Activated T-cell treated with anti-CD3 and anti-CD28 coated beads, Interleukin-2, amount 50 U/mL, for 1 hour (primary cell): ENCODE measurements around the gene PRDM1.

Source experiments
- DNase-seq: peaks from one replicate; pipeline ENCODE4 v3.0.0-alpha.2; 2020

Gene PRDM1

DNA sequence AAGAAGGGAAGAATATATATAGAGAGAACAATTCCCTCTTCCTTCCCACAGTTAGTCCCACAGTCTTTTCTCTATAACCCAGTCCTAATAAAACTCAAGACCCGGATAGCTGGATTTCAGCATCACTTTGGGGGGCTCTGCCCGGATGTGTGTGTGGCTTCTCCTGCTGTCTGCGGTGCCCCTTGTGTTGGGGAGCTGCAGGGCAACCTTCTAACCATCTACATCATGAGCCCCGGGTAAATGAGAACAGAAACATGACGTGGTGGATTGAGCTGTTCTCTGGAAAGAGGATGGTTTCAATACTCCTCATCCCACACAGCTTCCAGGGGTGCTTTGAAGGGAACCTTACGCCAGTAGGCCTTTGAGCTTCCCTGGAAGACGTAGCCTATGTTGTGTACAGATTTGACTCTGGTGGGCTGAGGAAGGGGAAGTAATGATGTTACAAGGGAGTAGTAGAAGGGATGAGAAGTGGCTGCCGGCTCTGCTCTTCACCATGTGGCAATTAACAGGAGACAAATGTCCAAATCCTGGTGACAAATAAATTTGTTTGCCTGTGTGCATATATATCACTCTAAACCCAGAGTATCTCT is 13.5 kb upstream of the PRDM1 start:
- no peak for DNase-seq

DNA sequence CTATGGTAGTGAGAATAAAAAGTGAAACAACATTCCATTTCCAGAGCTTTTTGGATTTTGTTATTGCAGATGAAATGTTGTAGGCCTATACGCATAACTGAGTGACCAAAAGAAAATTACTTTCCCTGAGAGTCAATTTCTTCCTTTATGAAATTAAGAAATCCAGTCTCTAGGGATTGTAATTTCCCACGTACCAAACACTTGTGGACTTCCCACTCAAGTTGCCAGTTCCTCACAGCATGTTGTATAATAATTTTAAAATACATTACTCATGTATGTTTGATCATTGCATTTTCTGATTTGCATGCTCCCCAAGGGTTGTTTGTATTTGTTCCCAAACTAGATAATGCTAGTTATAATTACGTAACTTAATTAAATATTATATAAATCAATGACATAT is 12.0 kb upstream of the PRDM1 start:
- no peak for DNase-seq

DNA sequence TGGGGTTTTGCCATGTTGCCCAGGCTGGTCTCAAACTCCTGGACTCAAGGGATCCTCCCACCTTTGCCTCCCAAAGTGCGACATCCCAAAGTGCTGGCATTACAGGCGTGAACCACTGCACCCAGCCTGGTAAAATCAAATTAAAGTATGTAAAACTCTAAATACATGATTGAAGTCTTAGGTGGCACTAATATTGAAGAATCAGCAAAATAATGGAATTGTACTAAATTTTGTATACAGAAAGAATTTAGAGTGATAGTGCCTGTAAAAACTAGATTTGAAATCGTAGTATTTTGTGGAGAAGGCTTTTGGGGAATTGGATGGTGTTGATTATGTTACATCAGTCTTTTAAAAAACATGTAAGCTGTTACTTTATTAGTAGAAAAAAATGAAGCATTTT is 10.0 kb upstream of the PRDM1 start:
- DNase-seq, result no peak

DNA sequence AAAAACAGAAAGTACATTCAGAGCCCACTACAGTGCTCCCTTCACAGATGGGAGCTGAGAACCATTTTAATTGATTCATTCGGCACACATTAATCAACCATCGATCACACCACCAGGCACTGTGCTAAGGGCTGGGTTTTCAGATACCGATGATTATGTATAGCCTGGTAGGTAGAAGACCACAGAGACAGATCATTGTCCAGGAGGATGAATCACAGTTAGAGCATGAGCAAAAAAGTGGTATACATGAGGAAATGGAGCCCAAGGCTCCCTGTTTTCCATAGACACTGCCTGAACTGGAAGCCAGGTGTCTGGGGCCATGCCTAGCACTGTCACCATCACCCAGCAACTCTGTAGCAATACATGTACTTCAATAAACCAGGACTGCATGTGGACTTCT is 9.0 kb upstream of the PRDM1 start:
- DNase-seq, result no peak

DNA sequence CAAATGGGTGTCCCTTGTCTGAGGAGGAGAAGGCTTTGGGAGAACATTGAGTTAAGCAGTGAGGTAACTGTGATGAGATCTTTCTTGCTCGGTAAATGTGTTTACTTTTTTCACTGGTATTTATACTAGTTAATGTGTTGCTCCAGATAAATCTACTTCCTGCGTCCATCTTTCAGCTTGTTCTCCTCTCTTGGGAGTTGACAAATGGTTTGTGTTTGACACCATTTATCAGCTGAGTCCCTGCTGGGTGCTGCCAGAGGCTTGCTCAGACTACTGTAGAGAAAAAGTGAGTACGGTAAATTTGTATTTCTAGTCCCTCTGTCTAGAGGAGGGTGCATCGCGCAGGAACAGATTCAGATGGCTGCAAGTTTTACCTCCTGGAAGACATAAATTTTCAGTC is 8.3 kb upstream of the PRDM1 start:
- no peak for DNase-seq

DNA sequence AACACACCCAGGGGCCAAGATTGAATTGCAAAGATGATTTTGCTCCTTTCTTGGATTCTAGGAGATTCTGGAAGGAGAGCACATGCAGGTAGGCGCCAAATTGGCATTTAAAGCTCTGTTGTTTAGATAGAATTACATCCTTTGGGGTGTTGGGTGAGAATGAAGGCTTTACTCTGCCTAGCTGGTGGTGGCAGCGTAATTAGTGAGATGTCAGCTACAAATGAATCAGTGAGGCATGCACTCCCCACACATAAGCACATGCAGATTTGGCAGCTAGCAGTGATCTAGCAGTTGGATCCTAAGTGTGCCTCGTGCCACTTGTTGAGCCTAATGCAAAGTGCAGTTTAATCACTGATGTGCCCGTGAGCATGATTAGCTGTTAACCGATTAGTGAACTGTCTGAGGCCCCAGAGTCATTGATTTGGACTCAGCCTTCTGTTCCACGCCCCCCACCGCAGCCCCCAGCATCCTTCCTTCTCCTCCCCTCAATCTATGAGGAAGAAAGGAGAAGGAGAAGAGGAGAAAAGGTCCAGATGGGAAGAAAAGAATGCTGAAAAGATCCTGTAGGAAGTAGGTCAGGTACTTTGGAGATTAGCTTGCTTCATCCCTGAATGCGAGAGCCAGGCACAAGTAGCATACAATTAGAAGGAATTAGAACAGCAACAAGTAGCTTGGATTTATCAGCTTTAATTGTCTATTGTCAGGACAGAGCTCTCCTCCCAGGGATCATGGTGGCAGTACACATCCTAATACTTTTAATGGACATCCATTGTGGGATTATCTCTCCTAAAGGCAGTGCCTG is 6.0 kb upstream of the PRDM1 start:
- no peak for DNase-seq

DNA sequence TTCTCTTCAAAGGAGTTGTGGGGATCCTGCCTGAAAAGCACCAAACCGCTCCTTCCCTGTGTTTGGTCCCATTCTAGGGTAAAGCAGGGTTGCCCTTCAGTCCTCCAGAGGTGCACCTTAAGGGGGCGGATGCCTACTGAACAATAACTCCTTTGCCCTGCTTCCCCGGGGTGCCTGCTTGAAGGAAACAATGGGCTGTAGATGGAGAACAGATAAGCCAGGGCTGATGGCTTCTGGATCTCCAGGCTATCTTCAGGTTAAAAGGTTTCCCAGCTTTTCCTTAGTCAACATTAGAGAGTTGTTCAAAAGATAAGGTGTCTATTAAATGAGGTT is 5.4 kb upstream of the PRDM1 start:
- DNase-seq, result no peak

DNA sequence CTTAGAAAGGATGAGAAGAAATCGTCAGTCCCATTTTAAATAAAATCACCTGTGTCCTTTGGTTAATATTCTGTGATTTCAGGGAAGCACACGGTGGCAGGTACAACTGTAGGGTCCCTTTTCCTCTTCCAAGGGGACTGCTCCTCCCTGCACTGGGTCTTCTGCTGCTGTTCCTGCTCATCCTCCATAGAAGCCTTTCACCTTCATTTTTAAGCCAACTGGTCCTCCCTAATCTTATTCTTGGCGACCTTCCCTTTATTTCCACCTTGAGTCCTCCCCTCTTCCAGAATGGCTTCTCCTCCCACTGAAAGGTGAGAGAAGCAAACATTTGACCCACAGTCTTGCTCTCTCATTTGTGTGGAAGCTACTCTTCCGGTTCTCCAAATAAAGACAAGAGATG is 4.4 kb upstream of the PRDM1 start:
- DNase-seq, result no peak

DNA sequence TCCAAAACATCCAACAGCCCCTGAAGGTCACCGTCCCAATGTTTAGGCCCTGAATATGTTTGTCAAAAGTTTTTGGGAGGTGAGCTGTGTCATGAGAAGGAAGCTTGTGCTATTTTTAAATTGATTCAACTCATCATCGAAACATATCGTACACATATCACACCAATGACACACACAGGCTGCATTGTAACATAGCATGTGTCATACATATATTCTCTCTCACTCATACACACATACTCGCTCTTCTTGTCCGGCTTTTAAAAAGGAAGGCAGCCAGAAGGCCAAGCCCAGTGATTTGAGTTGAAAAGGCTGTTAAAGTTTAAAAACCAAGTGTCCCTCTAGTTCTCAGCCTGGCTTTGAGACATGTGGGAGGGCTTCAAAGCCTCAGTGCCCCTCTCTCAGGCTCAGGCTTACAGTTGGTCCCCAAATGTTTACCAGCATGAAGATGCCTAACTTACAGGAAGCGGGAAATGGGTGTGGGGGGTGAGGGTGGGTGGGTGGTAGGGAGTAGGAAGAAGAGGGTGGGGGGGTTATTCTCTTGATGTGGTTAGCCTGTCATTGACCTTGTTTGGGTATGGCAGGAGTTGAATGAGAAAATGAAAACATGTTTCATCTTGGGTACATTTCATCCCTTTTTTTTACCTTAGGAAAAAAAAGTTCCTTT is 3.3 kb upstream of the PRDM1 start:
- no peak for DNase-seq

DNA sequence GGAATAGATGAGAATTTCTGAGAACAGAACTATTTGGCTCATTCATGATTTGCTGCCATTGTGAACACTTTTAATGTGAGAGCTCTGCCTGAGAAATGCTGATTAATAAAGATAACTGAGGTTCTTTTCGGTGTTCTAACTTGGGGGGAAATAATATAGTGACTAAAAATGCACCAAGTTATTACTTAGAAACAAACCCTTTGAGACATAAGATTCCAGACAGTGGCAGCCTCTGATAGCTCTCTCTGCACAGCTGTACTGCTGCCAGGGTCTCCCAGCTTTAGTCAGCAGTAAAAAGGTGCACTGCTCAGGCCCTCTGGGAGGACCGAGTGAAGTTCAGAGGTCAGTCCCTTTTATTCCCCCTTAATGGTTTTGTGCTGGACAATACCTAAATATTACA is 2.5 kb upstream of the PRDM1 start:
- DNase-seq, result no peak

DNA sequence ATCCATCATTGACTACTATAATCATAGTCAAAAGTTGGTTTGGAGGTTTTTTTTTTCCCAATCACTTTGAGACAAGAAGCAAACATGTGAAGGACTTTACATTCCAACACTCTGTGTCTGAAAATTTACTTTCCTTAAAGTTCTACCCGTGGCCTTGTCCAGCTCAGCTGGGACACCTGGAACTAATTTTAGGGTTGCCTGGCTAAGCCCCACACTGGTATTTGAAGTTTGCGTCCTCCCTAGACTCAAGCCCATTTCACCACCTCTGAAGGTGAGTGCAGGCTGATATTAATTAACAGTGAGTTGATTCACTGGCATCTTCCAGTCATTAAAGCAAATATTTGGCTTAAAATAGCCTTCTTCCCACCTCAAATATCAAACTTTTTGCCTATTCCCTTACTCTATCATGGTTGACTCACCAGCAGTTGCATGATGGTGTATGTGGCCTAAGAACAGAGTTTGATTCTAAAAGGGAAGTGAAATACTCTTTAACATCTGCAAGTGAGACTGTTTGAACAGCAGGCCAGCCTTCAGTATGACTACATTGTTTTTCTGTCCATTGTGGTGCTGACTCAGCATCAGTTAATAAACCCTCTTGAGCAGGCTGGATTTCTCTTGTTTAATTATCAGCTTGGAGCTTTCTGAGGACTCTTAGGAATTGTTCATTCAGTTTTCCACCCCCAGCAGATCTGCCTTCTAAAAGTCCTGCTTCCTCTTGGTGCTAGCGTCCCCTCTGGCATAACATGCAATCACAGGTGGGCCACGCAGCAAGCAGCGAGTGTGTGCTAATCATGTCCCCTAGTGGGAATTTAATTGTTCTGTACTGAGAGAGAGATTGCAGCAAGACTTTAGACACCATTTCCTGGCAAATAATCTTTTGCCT is 1.8 kb upstream of the PRDM1 start:
- no peak for DNase-seq

DNA sequence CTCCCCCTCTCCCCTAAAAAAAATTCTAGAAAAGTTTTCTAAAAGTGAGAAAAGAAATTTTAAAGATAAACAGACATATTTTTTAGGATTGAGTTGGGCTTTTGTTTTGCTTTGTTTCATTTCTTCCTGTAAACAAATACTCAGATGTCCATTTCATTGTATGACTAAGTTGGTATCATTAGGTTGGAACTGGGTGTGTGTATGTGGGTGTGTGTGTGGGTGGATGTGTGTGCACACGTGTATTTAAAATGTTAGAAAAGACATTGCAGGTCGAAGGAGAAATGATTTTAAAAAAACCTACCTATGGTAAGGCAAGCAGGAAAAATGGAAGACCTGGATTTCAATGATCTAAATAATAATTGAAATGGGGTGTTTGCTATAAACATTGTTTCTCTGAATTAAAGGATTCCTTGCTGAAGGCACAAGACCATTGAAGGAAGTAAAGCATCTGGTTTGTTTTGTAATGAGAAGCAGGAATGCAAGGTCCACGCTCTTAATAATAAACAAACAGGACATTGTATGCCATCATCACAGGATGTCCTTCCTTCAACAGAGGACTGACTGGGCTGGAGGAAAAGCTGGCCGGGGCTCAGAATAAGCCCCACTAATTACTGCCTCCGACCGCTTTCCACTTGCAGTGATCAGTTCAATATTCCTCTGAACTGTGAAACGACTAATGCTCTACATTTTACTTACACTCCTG is 996 bp upstream of the PRDM1 start:
- no peak for DNase-seq

DNA sequence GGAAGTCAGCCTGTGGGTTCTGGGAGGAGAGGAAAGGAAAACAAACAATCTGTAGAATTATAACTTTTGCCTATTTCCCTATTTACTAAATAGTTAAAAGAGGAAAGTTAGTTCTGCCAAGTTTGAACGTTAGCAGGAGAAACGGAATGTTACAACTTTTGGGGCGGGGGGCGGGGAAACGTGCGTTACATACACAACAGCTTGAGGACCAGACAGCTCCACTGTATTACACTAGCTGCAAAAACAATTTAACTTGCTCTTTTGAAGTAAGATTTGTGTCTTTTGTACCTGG is 498 bp upstream of the PRDM1 start:
- DNase-seq, result no peak

DNA sequence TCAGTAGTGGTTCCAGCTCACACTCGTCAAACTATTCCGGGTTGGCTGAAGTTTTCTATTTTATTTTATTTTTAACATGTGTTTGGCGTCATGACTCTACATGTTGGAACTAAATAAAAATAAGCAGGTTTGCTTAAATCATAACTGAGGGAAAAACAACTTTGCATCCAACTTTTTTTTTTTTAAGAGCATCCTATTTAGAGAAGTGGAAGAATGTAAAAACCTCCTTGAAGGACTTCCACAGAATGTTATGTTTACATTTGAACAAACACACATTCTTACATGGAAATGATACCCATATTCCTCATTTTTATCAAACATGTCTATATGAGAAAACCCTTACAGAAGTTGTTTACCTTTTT is 659 bp downstream of the PRDM1 start:
- no peak for DNase-seq

DNA sequence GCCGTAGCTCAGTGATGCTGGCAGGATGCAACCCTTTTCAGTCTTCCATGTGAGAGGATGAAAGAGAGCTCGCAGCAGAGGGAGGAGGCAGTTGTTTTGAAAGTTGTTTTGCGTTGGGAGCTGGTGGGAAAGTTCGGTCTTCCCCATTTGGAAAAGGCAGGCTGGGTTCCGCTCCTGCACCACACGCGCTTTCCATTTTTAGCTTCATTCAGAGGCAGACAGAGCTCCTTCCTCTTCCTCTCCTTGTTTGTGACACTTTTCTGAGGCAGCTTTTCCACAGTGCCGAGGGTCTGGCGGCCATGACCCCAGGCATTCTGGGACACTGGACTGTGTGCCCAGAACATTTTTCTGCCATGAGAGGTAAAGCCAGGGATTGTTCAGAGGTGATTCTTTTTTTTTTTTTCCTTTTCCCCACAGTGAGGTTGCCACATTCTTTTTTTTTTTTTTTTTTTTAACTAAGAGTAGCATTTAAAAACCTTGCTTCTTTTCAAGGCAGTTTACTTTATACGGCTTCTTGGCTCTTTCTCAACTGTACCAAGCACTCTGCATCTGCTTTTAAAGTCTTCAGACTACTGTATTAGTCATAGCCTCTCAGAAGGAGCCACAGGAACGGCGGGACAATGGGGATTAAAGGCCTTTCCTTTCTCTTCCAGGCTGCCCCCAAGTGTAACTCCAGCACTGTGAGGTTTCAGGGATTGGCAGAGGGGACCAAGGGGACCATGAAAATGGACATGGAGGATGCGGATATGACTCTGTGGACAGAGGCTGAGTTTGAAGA is 1.6 kb downstream of the PRDM1 start:
- DNase-seq, result no peak

DNA sequence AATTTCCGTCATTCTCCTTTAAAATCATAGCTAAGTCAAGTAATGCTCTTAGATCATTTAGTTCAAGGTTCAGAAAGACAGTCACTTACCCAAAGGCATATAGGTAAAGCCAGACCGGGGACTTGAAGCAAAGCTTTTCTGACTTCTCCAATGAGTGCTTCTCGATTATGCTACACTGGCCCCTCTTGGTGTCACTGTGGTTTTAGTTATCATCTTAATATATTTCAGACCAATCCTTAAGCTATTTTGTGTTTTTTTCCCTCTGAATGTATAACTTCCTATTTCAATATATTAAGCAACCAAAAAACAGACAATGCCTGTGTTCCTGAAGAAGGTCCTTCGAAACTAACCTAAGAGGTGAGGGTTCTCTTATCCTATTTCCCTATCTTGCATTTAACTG is 3.9 kb downstream of the PRDM1 start:
- no peak for DNase-seq

DNA sequence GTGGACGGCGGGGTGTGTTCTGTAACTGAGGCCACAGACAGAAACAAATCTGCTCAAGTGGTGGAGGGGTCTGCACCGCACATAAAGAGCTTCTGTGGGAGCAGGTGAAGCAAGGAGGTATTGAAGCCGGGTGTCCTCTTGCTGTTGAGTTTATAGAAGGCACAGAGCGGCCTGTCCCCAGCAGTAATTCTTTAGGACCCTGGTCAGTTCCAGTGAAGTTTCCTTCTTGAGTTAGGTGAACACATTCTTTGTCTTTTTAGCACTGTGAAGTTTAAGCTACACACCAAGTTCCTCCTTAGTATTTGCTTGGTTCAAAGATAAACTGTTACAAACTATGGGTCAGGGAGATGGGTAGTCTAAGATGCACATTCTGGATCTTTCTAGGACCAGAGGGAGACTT is 6.1 kb downstream of the PRDM1 start:
- DNase-seq, result no peak

DNA sequence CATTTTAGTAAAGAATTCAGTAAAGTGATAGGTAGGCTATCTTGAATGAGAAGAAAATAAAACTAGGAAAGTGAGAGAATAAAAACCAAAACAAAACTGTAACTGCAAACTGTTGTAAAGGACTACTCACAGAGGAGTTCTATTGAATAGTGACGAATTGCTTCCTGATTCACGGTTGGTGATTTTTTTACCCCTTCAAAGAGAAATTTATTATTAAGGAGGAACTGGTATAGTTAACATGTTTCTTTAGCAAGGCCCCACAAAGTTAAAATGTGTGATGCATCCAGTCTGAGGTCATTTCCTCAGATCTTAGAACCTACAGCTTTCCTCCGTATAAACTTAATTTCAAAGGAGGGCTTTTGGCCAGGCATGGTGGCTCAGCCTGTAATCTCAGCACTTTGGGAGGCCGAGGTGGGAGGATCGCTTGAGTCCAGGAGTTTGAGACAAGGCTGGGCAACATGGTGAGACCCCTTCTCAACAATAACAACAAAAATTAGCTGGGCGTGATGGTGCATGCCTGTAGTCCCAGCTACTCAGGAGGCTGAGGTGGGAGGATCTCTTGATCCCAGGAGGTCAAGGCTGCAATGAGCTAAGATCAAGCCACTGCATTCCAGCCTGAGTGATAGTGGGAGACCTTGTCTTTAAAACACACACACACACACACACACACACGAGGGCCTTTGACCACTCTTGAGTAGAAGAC is 8.3 kb downstream of the PRDM1 start:
- DNase-seq, result no peak

DNA sequence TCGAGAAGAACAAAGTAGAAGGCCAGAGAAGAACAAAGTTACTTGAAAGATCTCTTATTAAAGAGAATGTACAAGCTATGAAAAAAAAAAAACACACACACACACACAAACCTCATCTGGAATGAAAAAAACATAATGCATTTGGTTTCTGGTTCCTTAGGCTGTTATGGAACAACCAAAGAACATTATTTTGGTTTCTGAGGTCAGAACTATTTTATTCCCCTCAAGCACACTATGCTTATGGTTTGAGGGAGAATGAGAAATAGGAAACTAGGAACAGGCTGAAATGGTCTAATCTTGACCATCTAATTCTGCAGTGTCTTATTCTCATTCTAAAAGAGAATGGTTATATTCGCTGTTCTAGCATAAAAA is 8.8 kb downstream of the PRDM1 start:
- no peak for DNase-seq

DNA sequence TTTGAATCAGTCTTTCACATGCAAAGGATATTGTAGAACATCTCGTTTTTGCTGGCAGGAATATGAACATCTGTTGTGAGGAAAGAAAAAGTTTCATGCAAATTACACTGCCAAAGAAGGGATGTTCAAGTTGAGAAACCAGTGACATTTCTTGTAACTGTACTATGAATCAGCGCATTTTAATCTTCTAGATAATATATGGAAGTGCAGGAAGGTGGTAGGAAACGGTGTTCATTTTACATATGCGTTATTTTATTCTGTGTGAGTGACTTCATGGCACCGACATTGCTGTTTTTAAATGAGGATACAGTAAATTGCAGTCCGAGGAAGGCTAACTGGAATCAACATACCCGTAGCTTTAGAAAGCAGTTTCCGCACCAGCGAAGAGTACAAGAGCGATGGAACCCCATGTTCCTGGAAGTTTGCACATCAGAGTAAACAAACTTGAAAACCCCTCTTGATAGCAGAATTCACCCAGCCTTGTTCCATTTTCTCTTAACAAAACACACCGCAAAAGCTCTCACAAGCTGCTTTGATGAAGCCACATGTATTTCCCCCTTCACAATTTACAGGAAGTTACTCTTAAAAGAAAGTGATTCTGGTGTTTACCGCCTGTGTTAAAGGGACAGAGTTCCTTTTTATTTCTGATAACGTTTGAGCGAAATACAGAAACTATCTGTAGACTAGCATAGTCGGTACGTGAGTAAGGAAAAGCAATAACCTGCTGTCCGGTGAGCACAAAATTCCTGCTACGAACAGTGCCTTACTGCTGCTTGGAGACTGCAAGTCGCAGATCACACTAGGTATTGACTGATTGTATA is 11.5 kb downstream of the PRDM1 start:
- DNase-seq, result no peak
